Fibroblast of skin of back (primary cell): ENCODE results near the gene EXOC3L4.

ENCODE experiments used
- DNase-seq: peaks from one replicate; pipeline ENCODE4 v3.0.0-alpha.2; 2013

EXOC3L4 gene

DNA sequence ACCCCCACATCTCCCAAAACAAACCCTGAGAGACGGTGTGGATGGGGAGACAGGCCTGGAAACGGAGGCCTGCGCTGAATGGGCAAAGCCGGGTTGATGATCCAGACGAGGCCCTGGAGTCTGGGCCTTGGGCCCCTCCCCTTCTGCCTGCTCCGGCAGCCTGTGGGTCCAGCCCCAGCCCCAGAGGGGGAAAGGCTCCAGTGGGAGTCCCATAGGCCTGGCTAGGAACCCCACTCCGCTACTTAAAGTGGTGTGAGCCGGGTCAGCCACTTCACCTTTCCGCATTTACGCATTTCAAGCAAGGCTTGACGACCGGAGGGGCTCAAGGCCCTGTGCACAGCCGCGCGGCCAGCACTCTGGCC lies 28.0 kb downstream of the EXOC3L4 start:
- DNase-seq, result no peak

GRCh38 chr14:103122947-103123633 lies 28.6 kb downstream of the EXOC3L4 start, which contains the start of gene TNFAIP2:
Gene TNFAIP2, plus strand, starts transcription at chr14:103123461. Its CDS starts 2,997 bp downstream, at chr14:103126458.
- DNase-seq, result no peak

GRCh38 chr14:103123634-103124500 lies 29.3 kb downstream of the EXOC3L4 start:
- DNase-seq, result no peak

GRCh38 chr14:103124501-103125001 lies 30.0 kb downstream of the EXOC3L4 start:
- DNase-seq, result no peak

DNA sequence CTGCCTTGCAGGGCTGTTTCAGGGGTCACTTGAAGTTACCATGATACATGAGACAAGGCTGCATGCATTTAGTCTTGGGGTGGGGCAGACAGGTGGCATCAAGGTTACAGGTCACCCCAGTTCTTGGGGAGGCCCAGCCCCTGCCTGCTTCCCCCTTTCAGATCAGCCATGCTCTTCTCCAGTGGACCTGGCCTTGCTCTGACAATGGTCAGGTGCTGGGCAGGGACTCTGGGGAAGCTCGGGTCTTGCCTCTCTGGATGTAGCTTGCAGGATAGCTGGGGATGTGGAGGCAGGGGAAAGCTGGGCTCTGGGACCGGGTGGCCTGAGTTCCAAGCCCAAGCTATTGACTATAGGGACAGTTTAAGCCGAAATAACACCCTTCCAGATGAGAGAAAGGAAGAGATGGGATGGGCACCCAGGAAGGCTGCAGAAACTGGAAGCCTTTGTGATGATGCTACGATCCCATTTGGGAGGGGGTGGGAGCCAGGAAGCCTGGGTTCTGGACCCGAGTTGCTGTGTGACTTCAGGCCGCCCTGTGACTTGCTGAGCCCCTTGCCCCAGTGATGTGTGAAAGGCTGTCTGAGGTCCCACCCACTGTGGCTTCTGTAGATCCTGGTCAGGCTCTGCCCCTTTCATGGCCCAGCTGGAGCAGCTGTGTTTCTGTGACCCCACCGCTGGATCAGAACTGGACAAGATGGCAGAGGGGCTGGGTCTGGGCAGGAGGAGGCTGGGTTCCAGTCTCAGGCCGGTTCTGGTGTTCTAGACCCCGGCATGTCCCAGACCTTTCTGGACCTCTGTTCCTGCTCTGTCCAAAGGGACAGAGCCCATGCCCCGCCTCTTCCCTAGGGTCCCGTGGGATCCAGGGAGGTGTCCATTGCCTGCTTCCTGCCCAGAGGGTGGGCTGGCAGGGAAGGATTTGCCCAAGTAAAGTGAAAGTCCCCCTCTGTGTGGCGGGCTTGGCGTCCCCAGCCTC lies 30.9 kb downstream of the EXOC3L4 start:
- no peak for DNase-seq

GRCh38 chr14:103126088-103126872 lies 31.8 kb downstream of the EXOC3L4 start:
- DNase-seq, result no peak

DNA sequence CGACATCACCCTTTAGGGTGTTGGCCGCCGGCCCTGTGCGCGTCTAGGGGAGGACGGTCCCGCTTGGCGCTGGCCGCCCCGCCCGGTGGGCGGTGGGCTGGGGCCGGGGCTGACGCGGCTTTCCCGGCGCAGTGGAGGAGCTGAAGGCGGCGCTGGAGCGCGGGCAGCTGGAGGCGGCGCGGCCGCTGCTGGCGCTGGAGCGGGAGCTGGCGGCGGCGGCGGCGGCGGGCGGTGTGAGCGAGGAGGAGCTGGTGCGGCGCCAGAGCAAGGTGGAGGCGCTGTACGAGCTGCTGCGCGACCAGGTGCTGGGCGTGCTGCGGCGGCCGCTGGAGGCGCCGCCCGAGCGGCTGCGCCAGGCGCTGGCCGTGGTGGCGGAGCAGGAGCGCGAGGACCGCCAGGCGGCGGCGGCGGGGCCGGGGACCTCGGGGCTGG lies 32.4 kb downstream of the EXOC3L4 start:
- no peak for DNase-seq

DNA sequence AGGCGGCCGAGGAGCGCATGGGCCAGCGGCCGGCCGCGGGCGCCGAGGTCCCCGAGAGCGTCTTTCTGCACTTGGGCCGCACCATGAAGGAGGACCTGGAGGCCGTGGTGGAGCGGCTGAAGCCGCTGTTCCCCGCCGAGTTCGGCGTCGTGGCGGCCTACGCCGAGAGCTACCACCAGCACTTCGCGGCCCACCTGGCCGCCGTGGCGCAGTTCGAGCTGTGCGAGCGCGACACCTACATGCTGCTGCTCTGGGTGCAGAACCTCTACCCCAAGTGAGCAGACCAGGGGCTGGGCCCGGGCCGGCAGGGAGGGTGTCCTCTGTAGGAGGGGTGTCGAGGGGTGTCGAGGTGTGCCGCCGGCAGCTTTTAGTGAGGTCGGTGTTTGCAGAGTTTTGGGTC lies 32.8 kb downstream of the EXOC3L4 start:
- no peak for DNase-seq

DNA sequence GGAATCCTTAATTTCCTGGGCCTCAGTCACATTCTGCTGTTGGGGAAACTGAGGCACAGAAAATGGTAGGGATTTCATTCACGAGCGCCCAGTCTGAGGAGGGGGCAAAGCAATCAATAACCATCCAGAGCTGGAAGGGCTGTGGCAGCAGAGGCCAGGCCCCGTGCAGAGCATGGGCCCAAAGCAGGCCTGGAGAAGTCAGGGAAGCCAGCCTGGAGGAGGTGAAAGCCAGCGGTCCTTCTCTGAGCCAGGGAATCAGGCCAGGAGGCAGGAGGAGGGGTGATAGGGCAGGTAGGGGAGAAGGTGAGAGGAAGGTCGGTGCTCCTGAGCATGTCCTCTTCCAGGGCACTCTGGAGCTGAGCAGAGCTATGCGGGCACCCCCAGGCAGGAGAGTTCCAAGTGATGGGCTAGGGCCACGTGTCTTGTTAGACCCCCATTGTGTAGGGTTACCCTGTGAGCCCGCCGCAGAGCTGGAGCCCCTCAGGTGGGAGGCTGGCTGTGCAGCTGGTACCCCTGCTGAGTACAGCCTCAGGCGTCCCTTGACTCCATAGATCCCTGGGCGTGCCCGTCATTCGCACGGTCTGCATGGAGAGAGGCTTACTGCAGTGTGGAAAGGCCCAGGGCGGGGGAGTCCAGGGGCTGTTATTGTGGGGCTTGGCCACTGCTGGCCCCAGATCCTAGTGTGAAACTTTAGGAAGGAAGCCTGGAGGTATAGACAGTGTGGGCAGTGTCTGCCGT lies 33.5 kb downstream of the EXOC3L4 start:
- DNase-seq, result no peak

- no peak for DNase-seq
Measured at GRCh38 chr14:103128631-103129300, 34.2 kb downstream of the EXOC3L4 start.

GRCh38 chr14:103129301-103130016 lies 34.9 kb downstream of the EXOC3L4 start:
- DNase-seq, result no peak

GRCh38 chr14:103130017-103130764 lies 35.7 kb downstream of the EXOC3L4 start:
- no peak for DNase-seq

DNA sequence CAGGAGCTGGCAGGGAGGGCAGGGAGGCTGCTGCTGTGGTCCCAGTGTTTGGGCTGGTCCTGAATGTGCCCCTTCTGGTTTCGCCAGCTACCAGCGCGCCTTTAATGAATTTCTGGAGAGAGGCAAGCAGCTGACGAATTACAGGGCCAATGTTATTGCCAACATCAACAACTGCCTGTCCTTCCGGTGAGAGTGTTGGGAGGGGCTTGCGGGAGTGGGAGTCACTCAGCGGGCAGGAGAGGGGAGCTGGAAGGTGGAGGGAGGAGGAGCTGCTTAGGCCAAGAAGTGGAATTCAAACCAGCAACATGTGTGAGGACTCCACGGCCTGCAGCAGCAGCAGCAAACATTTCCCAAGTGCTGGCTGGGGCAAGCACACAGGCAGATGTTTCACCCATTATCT lies 36.4 kb downstream of the EXOC3L4 start:
- peak; percentile 80 for DNase-seq

GRCh38 chr14:103131580-103131979 lies 37.1 kb downstream of the EXOC3L4 start:
- no peak for DNase-seq

GRCh38 chr14:103132381-103133209 lies 38.1 kb downstream of the EXOC3L4 start:
- peak; percentile 37 for DNase-seq

GRCh38 chr14:103133210-103134140 lies 39.0 kb downstream of the EXOC3L4 start:
- no peak for DNase-seq

DNA sequence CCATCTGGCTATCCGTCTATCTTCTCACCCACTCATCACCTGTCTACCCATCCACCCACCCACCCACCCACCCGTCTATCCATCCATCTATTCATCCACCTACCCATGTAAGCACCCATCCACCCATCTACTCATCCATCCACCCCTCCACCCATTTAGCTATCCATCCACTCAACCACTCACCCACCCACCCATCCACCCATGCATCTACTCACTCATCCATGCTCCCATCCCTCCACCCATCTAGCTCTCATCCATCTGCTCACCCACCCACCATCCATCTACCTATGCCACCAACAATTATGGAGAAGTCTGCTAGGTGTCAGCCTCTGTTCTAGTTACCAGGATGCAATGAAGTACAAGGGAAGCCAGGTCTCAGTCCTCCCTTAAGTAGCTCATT lies 39.9 kb downstream of the EXOC3L4 start:
- DNase-seq, result no peak
